IMR-90 (cell line): ENCODE data around the gene CWC22. TPM values are rescaled to one million over a fixed set of nuclear protein-coding genes. Genes with fewer than 3 reads are reported as not detected.

Experiments used
- ATAC-seq: fragments of 200-7000 bp; cut with Tn5 transposase; 2 replicates; pipeline ENCODE4 v1.9.1; 2020; ENCODE audit warnings: low read depth, mild to moderate bottlenecking, moderate library complexity
- Bru-seq: library from RNA; stranded (reverse); fragments of 400-500 nt; gene quantifications from one replicate; lab custom pipeline; 2021; lab: Mats Ljungman, UMichigan
- BruChase-seq, 2 experiments: library from RNA; stranded (reverse); fragments of 400-500 nt; gene quantifications; one replicate each; lab custom pipeline; 2021; lab: Mats Ljungman, UMichigan
- BruUV-seq: library from RNA; stranded (reverse); fragments of 400-500 nt; replicated peaks from 2 replicates; lab custom pipeline; 2021; lab: Mats Ljungman, UMichigan
- CTCF ChIA-PET: fragments of 300-600 bp; formaldehyde crosslinking; extraction: SDS; loops from one replicate; lab custom pipeline; 2021; ENCODE audit warnings: antibody characterized with exemption; lab: Yijun Ruan, JAX
- POLR2A ChIA-PET: fragments of 300-600 bp; sonication (Branson Sonifier 250); formaldehyde crosslinking; loops from one replicate; lab custom pipeline; 2022; ENCODE audit warnings: antibody characterized with exemption; ENCODE audit not compliant: unreplicated experiment; lab: Charles Lee
- DNase-seq: peaks from one replicate; pipeline ENCODE4 v3.0.0; 2013
- H2AFZ ChIP-seq: replicated peaks from 2 replicates; pipeline ENCODE3; 2013; ENCODE audit warnings: low read length, mild to moderate bottlenecking; ENCODE audit not compliant: poor library complexity
- H2AK5ac ChIP-seq: 2 replicates; pipeline ENCODE4 v1.6.1; 2013; ENCODE audit warnings: low read depth, low read length, inconsistent platforms
- H2AK9ac ChIP-seq: replicated peaks from 2 replicates; pipeline ENCODE3; 2013; ENCODE audit warnings: mild to moderate bottlenecking, low read depth, low read length, moderate library complexity; ENCODE audit not compliant: poor library complexity
- H2BK120ac ChIP-seq: 2 replicates; pipeline ENCODE4 v1.6.1; 2013; ENCODE audit warnings: low read depth, low read length, inconsistent platforms
- H2BK15ac ChIP-seq: 3 replicates; pipeline ENCODE4 v1.6.1; 2013; ENCODE audit warnings: low read depth, low read length, inconsistent platforms
- H2BK20ac ChIP-seq: 2 replicates; pipeline ENCODE4 v1.6.1; 2013; ENCODE audit warnings: low read depth, mild to moderate bottlenecking, inconsistent platforms, low read length, moderate library complexity
- H2BK5ac ChIP-seq: 2 replicates; pipeline ENCODE4 v1.6.1; 2013; ENCODE audit warnings: mild to moderate bottlenecking, low read depth, low read length, inconsistent platforms; ENCODE audit not compliant: poor library complexity, severe bottlenecking
- H3K14ac ChIP-seq: replicated peaks from 2 replicates; pipeline ENCODE4 v1.6.1; 2013; ENCODE audit warnings: low read depth, low read length, inconsistent platforms
- H3K18ac ChIP-seq: 2 replicates; pipeline ENCODE4 v1.6.1; 2013; ENCODE audit warnings: low read depth, low read length, control low read depth
- H3K23ac ChIP-seq: 2 replicates; pipeline ENCODE4 v1.6.1; 2013; ENCODE audit warnings: low read depth, low read length, inconsistent platforms
- H3K27ac ChIP-seq: 2 replicates; pipeline ENCODE4 v1.5.1; 2013; ENCODE audit warnings: mild to moderate bottlenecking, control low read depth, low read length; ENCODE audit not compliant: insufficient read depth
- H3K27me3 ChIP-seq: 2 replicates; pipeline ENCODE4 v1.6.1; 2013; ENCODE audit warnings: low read length; ENCODE audit not compliant: control insufficient read depth, insufficient read depth
- H3K36me3 ChIP-seq: 2 replicates; pipeline ENCODE4 v1.6.1; 2013; ENCODE audit warnings: low read length, mixed read lengths; ENCODE audit not compliant: control insufficient read depth, insufficient read depth
- H3K4ac ChIP-seq: 2 replicates; pipeline ENCODE4 v1.6.1; 2013; ENCODE audit warnings: low read depth, low read length, inconsistent platforms
- H3K4me1 ChIP-seq: 2 replicates; pipeline ENCODE4 v1.6.1; 2013; ENCODE audit warnings: low read length, mixed read lengths; ENCODE audit not compliant: control insufficient read depth, insufficient read depth
- H3K4me2 ChIP-seq: 2 replicates; pipeline ENCODE4 v1.6.1; 2013; ENCODE audit warnings: low read depth, mild to moderate bottlenecking, control low read depth, low read length, moderate library complexity
- H3K4me3 ChIP-seq: 2 replicates; pipeline ENCODE4 v1.5.1; 2013; ENCODE audit warnings: low read depth, mild to moderate bottlenecking, control low read depth, low read length, moderate library complexity; ENCODE audit not compliant: insufficient read depth
- H3K56ac ChIP-seq: 2 replicates; pipeline ENCODE4 v1.6.1; 2013; ENCODE audit warnings: low read length, inconsistent platforms; ENCODE audit not compliant: insufficient read depth; ENCODE audit errors: extremely low read depth
- H3K79me1 ChIP-seq, 2 experiments: 2 replicates each; pipeline ENCODE4 v1.6.1; 2013; ENCODE audit warnings: low read length in 2 of 2, inconsistent platforms in 1 of 2, low read depth in 1 of 2
- H3K9ac ChIP-seq: 2 replicates; pipeline ENCODE4 v1.6.1; 2013; ENCODE audit warnings: low read depth, low read length, control low read depth
- H3K9me1 ChIP-seq: 2 replicates; pipeline ENCODE4 v1.6.1; 2013; ENCODE audit warnings: low read length, inconsistent platforms; ENCODE audit not compliant: insufficient read depth
- H3K9me3 ChIP-seq: 2 replicates; pipeline ENCODE4 v1.6.1; 2013; ENCODE audit warnings: low read length; ENCODE audit not compliant: control insufficient read depth, insufficient read depth
- H4K20me1 ChIP-seq: 2 replicates; pipeline ENCODE4 v1.6.1; 2013; ENCODE audit warnings: low read length, inconsistent platforms; ENCODE audit not compliant: insufficient read depth
- H4K5ac ChIP-seq: 2 replicates; pipeline ENCODE4 v1.6.1; 2013; ENCODE audit warnings: mild to moderate bottlenecking, low read depth, low read length, control low read depth
- H4K8ac ChIP-seq, 2 experiments: 2 replicates each; pipeline ENCODE4 v1.6.1; 2013; ENCODE audit warnings: low read depth in 2 of 2, low read length in 2 of 2, control low read depth in 1 of 2, inconsistent platforms in 1 of 2
- H4K91ac ChIP-seq: 2 replicates; pipeline ENCODE4 v1.6.1; 2013; ENCODE audit warnings: low read depth, low read length, inconsistent platforms; ENCODE audit not compliant: insufficient read depth
- BHLHE40 ChIP-seq: fragments of 150-350 bp; IDR thresholded peaks from 2 replicates; pipeline ENCODE4 v1.6.1; 2016; ENCODE audit warnings: mild to moderate bottlenecking, low read depth, low read length
- FOS ChIP-seq: fragments of 150-350 bp; IDR thresholded peaks from 2 replicates; pipeline ENCODE4 v1.6.1; 2016; ENCODE audit warnings: low read depth, low read length
- MAFK ChIP-seq: IDR thresholded peaks from 2 replicates; pipeline ENCODE4 v1.6.1; 2012; ENCODE audit warnings: low read depth, low read length, improper control_type of control experiment
- MXI1 ChIP-seq: IDR thresholded peaks from 2 replicates; pipeline ENCODE4 v1.6.1; 2012; ENCODE audit warnings: low read depth, mild to moderate bottlenecking, low read length, moderate library complexity, borderline replicate concordance
- POLR2A ChIP-seq: IDR thresholded peaks from 2 replicates; pipeline ENCODE4 v1.6.1; 2012; ENCODE audit warnings: mild to moderate bottlenecking, low read depth, low read length
- RCOR1 ChIP-seq: IDR thresholded peaks from 2 replicates; pipeline ENCODE4 v1.6.1; 2012; ENCODE audit warnings: mild to moderate bottlenecking, low read length, improper control_type of control experiment; ENCODE audit not compliant: insufficient replicate concordance
- WGBS, 2 experiments: methylation state at CpG; one replicate each; pipeline versions ENCODE4 v1.1.5 to v1.1.7; 2013; ENCODE audit warnings: missing lambda C conversion rate in 2 of 2; ENCODE audit not compliant: insufficient read length in 1 of 2; ENCODE audit errors: extremely low coverage in 2 of 2; 5-methylcytosine and 5-hydroxymethylcytosine counted together
- dilution Hi-C: fragments of 300-500 bp; cut with HindIII; formaldehyde crosslinking; loops from one replicate; pipeline ENCODE4 v1.14.3; 2018; ENCODE audit warnings: low sequenced_read_pairs; ENCODE audit not compliant: unreplicated experiment
- in situ Hi-C: fragments of 300-500 bp; cut with MboI; formaldehyde crosslinking; loops from 3 replicates; pipeline ENCODE4 v1.14.3; 2019; ENCODE audit warnings: low sequenced_read_pairs, inconsistent platforms, mixed read lengths
- intact Hi-C: fragments of 100-400 bp; cut with micrococcal nuclease; formaldehyde crosslinking; loops from 2 replicates; pipeline ENCODE4 v1.10.0; 2022
- long read RNA-seq: library from polyadenylated mRNA; unstranded; transcript quantifications from one replicate; pipeline ENCODE4 v2.0.0, GENCODE V29; 2021; ENCODE audit not compliant: unreplicated experiment
- polyA plus RNA-seq, 3 experiments: library from polyadenylated mRNA; depleted of rRNA; stranded (reverse); fragments of >200 nt; gene quantifications; 2 replicates each; pipeline ENCODE4 v1.2.3, GENCODE V29; 2012; ENCODE audit warnings: low replicate concordance in 1 of 3
- total RNA-seq: library from RNA; depleted of rRNA; stranded (reverse); fragments of >200 nt; gene quantifications from 2 replicates; pipeline ENCODE4 v1.2.3, GENCODE V29; 2012; rRNA removed

CWC22 gene
- 17.9 and 21.1 TPM in 2 replicates for total RNA-seq
- polyA plus RNA-seq (2012; rRNA removed): 3.5 and 4.5 TPM in 2 replicates
- 0.32 and 0.71 TPM in 2 replicates for polyA plus RNA-seq (2012; cell fraction: cytosol; rRNA removed)
- 0.60 and 5.3 TPM in 2 replicates for polyA plus RNA-seq (2012; cell fraction: nucleus; rRNA removed; ENCODE audit: low replicate concordance)
- percentile 75 among the genes with signal in this experiment for Bru-seq, nascent RNA
- percentile 44 among the genes with signal in this experiment for BruChase-seq, experiment 1, labeled RNA remaining after a 6-hour chase
- BruChase-seq, experiment 2, labeled RNA remaining after a 2-hour chase: percentile 56 among the genes with signal in this experiment
- long read RNA-seq, transcript CWC22-201 (20 exons, 2,392 nt): major isoform, 21 of 25 reads
- long read RNA-seq, partial matches to known transcripts: 3 of 25 reads
- long read RNA-seq, other reads (novel, unspliced or antisense): 1 of 25 reads

GRCh38 chr2:180006781-180007579 lies at the start of gene CWC22:
Gene CWC22 (minus strand): TSS chr2:180007297. CDS start chr2:179993341, 13,956 bp downstream.
- Histone ChIP-seq H4K5ac (peak within 1 kb of the TSS; percentile 90), H3K79me1 (peaks cover 26 to 42% of the 10 kb centered on the region in 2 experiments), H3K27me3 (no peaks in the 10 kb centered on the region), H2AFZ (peak within 1 kb of the TSS; percentile 95), H4K91ac (peak within 1 kb of the TSS; percentile 96), H2BK120ac (peak within 1 kb of the TSS; percentile 99), H3K4me2 (peak within 1 kb of the TSS; percentile 92), H2BK20ac (peak within 1 kb of the TSS; percentile 97), H3K4ac (peak within 1 kb of the TSS; percentile 92), H3K56ac (peak within 1 kb of the TSS; percentile 100), H3K9ac (peak within 1 kb of the TSS; percentile 94), H3K9me1 (no peaks in the 10 kb centered on the region), H4K8ac (peak within 1 kb of the TSS; percentile 64 to 98), H2BK5ac (peak within 1 kb of the TSS; percentile 99), H2BK15ac (peak within 1 kb of the TSS; percentile 96; the same call in 2 of the 3 replicates), H3K18ac (peak within 1 kb of the TSS; percentile 96), H4K20me1 (no peaks in the 10 kb centered on the region), H3K4me1 (no peaks in the 10 kb centered on the region), H3K36me3 (no peaks in the 10 kb centered on the region), H2AK5ac (peak within 1 kb of the TSS; percentile 74), H3K23ac (peak within 1 kb of the TSS; percentile 96), H3K27ac (peak within 1 kb of the TSS; percentile 93), H3K14ac (peak within 1 kb of the TSS; percentile 95), H3K9me3 (no peaks in the 10 kb centered on the region), H3K4me3 (peak within 1 kb of the TSS; percentile 67), H2AK9ac (peak within 1 kb of the TSS; percentile 70)
- DNase-seq (peak; percentile 92), ATAC-seq (peak; percentile 98)
- in situ Hi-C loops (no loop called here), dilution Hi-C loops (no loop called here), intact Hi-C loops (no loop called here)
- no TSS peak for BruUV-seq
- CTCF ChIA-PET: no interaction called here
- WGBS, 2 experiments: 0% methylated on average over 5 of the region's 46 CpGs; no CpG with 5 or more reads in 1 of the 2 experiments
- POLR2A ChIA-PET: no interaction called here
- TF ChIP-seq FOS (no peak), RCOR1 (no peak), MXI1 (0 out of 2 replicates have a peak, but pooled peaks have one; percentile 7), MAFK (peak; percentile 5; the same call in 1 of the 2 replicates), POLR2A (peak; percentile 86), BHLHE40 (no peak)
